Mucosa of stomach (tissue), 1 donor: Measurements from ENCODE around the gene GPR162.
"Not testable (repeated sequence)": the region's sequence is repeated elsewhere in the genome, so short reads cannot be mapped to it uniquely, and the experiment has no call there.

Experiments used
- H3K27me3 ChIP-seq: one replicate; pipeline ENCODE4 v1.7.0; 2013; ENCODE audit warnings: mild to moderate bottlenecking, low read length; ENCODE audit not compliant: control insufficient read depth, insufficient read depth
- H3K36me3 ChIP-seq: one replicate; pipeline ENCODE4 v1.7.0; 2013; ENCODE audit warnings: low read length; ENCODE audit not compliant: control insufficient read depth, insufficient read depth
- H3K4me1 ChIP-seq: one replicate; pipeline ENCODE4 v1.7.0; 2013; ENCODE audit warnings: mild to moderate bottlenecking, low read length; ENCODE audit not compliant: control insufficient read depth, insufficient read depth
- H3K4me3 ChIP-seq: one replicate; pipeline ENCODE4 v1.7.0; 2013; ENCODE audit warnings: low read length
- H3K9ac ChIP-seq: one replicate; pipeline ENCODE4 v1.7.0; 2013; ENCODE audit warnings: mild to moderate bottlenecking, low read length, moderate library complexity
- H3K9me3 ChIP-seq: one replicate; pipeline ENCODE4 v1.7.0; 2013; ENCODE audit warnings: mild to moderate bottlenecking, low read length, moderate library complexity; ENCODE audit not compliant: control insufficient read depth
- donor health status: Pancreatic carcinoma.

Gene GPR162

GRCh38 chr12:6858799-6859198, 37.2 kb downstream of the GPR162 start:
- no peaks in the 10 kb centered on the region for H3K9me3 ChIP-seq
- no peaks in the 10 kb centered on the region for H3K4me1 ChIP-seq
- H3K36me3 ChIP-seq, result peaks cover 41% of the 10 kb centered on the region
- no peak overlapping the region for H3K9ac ChIP-seq
- H3K27me3 ChIP-seq, result no peaks in the 10 kb centered on the region
- H3K4me3 ChIP-seq, result no peak overlapping the region

DNA sequence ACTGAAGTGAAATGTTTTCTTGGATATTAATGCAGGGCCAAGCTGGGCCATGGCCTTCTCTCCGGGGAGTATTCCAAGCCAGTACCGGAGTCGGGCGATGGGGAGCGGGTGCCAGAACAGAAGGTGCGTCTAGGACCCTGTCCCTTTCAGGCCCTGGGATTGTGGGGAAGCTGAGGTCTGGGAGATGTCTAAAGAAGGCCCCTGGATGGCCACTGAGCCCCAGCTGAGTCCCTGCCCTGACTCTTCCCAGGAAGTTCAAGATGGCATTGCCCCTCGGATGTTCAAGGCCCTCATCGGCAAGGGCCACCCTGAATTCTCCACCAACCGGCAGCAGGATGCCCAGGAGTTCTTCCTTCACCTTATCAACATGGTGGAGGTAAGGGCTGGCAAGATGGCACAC, 38.5 kb downstream of the GPR162 start:
- peaks cover 41% of the 10 kb centered on the region for H3K36me3 ChIP-seq
- H3K4me1 ChIP-seq, result no peaks in the 10 kb centered on the region
- H3K4me3 ChIP-seq, result no peak overlapping the region
- no peak overlapping the region for H3K9ac ChIP-seq
- H3K27me3 ChIP-seq, result no peaks in the 10 kb centered on the region
- no peaks in the 10 kb centered on the region for H3K9me3 ChIP-seq

- Histone ChIP-seq H3K9ac (no peak overlapping the region), H3K4me1 (no peaks in the 10 kb centered on the region), H3K4me3 (no peak overlapping the region), H3K9me3 (no peaks in the 10 kb centered on the region), H3K27me3 (no peaks in the 10 kb centered on the region), H3K36me3 (peaks cover 41% of the 10 kb centered on the region)
These were observed 39.3 kb downstream of the GPR162 start for GRCh38 chr12:6860942-6861341.

DNA sequence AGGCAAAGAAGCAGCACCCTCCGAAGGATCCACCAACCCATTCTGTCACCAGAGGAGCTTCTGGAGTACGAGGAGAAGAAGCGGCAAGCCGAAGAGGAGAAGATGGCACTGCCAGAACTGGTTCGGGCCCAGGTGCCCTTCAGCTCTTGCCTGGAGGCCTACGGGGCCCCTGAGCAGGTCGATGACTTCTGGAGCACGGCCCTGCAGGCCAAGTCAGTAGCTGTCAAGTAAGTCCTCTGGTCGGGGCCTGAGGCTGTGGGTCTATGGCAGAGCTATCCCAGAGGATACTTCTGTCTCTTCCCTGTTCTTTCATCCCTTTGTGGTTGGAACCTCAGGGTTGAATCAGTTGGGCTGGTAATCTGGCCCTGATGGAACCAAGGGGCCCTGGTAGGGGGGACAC, 39.8 kb downstream of the GPR162 start:
- Histone ChIP-seq H3K4me3 (no peak overlapping the region), H3K4me1 (no peaks in the 10 kb centered on the region), H3K9me3 (no peaks in the 10 kb centered on the region), H3K9ac (no peak overlapping the region), H3K27me3 (no peaks in the 10 kb centered on the region), H3K36me3 (peaks cover 38% of the 10 kb centered on the region)

DNA sequence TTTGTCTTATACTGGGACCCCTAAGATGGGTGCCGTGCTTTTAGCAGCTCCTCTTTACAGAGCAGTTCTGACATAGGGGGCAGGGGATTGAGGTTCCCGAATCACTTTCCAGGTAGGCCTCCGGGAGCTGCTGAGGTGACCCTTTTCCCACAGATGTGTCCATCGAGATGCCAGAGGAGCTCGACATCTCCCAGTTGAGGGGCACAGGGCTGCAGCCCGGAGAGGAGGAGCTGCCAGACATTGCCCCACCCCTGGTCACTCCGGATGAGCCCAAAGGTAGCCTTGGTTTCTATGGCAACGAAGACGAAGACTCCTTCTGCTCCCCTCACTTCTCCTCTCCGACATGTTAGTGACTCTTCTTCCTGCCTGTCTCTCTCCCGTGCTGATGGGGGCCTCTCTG, 41.4 kb downstream of the GPR162 start:
- H3K36me3 ChIP-seq, result peaks cover 24% of the 10 kb centered on the region
- H3K9me3 ChIP-seq, result no peaks in the 10 kb centered on the region
- H3K4me3 ChIP-seq, result no peak overlapping the region
- H3K4me1 ChIP-seq, result peaks cover 6% of the 10 kb centered on the region
- no peaks in the 10 kb centered on the region for H3K27me3 ChIP-seq
- H3K9ac ChIP-seq, result no peak overlapping the region

DNA sequence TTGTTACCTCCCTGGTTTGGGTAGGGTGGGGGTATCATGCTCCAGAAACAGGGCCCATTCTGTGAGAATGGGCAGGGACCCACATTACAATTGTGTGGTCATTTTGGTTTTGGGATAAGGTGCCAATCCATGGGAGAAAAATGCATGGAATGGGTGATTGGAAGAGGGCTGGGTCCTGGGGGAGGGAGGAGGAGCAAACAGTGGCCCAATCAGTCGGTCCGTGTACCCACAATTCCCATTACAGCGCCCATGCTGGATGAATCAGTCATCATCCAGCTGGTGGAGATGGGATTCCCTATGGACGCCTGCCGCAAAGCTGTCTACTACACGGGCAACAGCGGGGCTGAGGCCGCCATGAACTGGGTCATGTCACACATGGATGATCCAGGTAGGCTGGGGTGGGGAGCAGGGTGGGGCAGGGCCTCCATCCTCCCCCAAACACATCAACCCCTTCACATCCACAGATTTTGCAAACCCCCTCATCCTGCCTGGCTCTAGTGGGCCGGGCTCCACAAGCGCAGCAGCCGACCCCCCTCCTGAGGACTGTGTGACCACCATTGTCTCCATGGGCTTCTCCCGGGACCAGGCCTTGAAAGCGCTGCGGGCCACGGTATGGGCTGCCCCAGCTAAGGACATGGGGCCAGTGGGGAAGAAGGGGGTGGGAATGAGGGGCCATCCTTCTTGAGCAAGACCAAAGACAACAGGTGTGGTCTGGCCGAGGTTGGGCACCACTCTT, 42.1 kb downstream of the GPR162 start:
- H3K9me3 ChIP-seq, result no peaks in the 10 kb centered on the region
- no peaks in the 10 kb centered on the region for H3K27me3 ChIP-seq
- H3K36me3 ChIP-seq, result peaks cover 17% of the 10 kb centered on the region
- H3K4me3 ChIP-seq, result no peak overlapping the region
- no peak overlapping the region for H3K9ac ChIP-seq
- peaks cover 13% of the 10 kb centered on the region for H3K4me1 ChIP-seq

DNA sequence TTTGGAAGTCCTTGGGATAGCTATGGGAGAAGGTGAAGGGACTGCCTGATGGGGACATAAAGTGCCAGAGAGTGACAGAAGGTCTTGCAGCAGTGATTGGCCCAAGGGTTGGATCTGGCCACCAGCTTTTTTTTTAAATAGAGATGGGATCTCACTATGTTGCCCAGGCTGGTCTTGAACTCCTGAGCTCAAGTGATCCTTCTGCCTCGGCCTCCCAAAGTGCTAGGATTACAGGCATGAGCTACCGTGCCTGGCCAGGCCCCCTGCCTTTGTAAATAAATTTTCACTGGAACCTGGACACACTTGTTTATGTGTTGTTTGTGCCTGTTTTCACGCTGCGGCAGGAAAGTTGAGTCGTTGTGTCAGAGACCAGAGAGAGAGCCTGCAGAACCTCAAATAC, 43.7 kb downstream of the GPR162 start:
- H3K36me3 ChIP-seq, H3K9ac ChIP-seq, H3K27me3 ChIP-seq, H3K9me3 ChIP-seq, H3K4me3 ChIP-seq: not testable (repeated sequence)
- H3K4me1 ChIP-seq, result peaks cover 26% of the 10 kb centered on the region

GRCh38 chr12:6866163-6866919, 44.7 kb downstream of the GPR162 start:
- Histone ChIP-seq H3K27me3 (no peaks in the 10 kb centered on the region), H3K4me1 (peaks cover 32% of the 10 kb centered on the region), H3K9me3 (no peaks in the 10 kb centered on the region), H3K36me3 (no peaks in the 10 kb centered on the region), H3K4me3 (no peak overlapping the region), H3K9ac (peak overlapping the region; percentile 69)

DNA sequence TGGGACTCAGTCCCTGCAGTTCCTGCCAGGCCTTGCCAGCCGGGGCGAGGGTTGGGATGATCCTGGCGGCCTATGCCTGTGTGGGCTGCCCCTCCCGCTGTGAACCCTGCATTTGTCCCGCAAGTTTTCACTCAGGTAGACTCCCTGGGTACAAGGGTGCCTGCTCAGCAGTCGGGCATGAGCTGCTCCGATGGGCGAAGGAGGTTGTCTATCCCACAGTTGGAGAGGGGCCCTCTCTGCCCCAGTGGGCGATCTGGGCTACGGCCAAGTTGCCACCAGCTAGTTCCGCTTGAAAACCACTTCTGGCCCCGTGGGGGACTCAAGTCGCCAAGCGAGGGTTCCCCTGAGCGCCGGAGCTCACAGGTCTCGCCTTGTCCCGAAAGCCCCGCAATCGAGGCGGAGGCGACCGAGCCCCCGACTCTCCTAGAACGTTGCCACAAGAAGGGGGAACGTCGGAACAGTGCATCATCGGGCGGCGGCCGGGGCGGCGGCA, 45.3 kb downstream of the GPR162 start:
- H3K36me3 ChIP-seq, result no peaks in the 10 kb centered on the region
- H3K4me3 ChIP-seq, result no peak overlapping the region
- H3K4me1 ChIP-seq, result peaks cover 38% of the 10 kb centered on the region
- no peaks in the 10 kb centered on the region for H3K9me3 ChIP-seq
- H3K27me3 ChIP-seq, result no peaks in the 10 kb centered on the region
- H3K9ac ChIP-seq, result peak overlapping the region; percentile 69

DNA sequence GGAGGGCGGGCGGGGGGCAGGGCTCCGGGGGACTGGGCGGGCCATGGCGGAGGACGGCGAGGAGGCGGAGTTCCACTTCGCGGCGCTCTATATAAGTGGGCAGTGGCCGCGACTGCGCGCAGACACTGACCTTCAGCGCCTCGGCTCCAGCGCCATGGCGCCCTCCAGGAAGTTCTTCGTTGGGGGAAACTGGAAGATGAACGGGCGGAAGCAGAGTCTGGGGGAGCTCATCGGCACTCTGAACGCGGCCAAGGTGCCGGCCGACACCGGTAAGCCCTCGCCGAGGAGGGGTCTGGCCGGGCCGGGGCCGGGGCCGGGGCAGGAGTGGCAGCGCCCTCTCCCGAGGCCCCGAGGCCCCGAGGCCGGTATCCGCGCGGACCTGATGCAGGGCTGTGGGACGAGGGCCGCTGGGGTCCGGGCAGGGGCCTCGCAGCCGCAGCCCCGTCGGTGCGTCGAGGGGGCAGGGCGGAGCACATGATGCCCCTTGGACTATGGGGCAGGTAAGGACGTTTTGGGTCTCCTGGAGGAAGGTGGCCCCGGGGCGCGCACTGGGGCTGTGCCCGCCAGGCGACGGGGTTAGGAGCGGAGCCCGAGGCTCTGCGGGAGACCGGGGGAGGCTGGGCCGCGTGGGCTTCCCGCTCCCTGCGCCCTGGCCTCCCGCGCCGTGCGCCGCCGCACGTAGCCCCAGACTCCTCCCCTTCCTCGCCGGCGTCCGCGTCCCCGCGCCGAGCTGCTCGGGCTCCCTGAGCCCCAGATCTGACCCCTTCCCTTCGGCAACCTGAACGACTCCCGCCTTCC, 46.0 kb downstream of the GPR162 start, which contains the start of gene TPI1:
Gene TPI1, plus strand, starts transcription at position 119 of the 798 bp plus-strand sequence. Its CDS starts 36 bp downstream, at position 155.
- no peaks in the 10 kb centered on the region for H3K9me3 ChIP-seq
- peak within 1 kb of the TSS; percentile 77 for H3K4me3 ChIP-seq
- H3K4me1 ChIP-seq, result peaks cover 42% of the 10 kb centered on the region
- H3K9ac ChIP-seq, result peak within 1 kb of the TSS; percentile 90
- no peaks in the 10 kb centered on the region for H3K36me3 ChIP-seq
- no peaks in the 10 kb centered on the region for H3K27me3 ChIP-seq

GRCh38 chr12:6868211-6869048, 46.8 kb downstream of the GPR162 start:
- Histone ChIP-seq H3K36me3 (no peaks in the 10 kb centered on the region), H3K27me3 (no peaks in the 10 kb centered on the region), H3K4me3 (peak overlapping the region; percentile 77), H3K4me1 (peaks cover 42% of the 10 kb centered on the region), H3K9me3 (no peaks in the 10 kb centered on the region), H3K9ac (peak overlapping the region; percentile 90)
